GM18951 (cell line): ENCODE data around the gene MCF2L2.

Experiments
- POLR2A ChIP-seq: IDR thresholded peaks from 4 replicates; pipeline ENCODE4 v1.6.1; 2011; ENCODE audit warnings: mild to moderate bottlenecking; ENCODE audit not compliant: insufficient read length, insufficient read depth; ENCODE audit errors: extremely low read depth
- in situ Hi-C: fragments of 300-500 bp; cut with MboI; formaldehyde crosslinking; loops from one replicate; pipeline ENCODE4 v1.12.0; 2022; ENCODE audit warnings: low sequenced_read_pairs, mixed read lengths, inconsistent platforms; ENCODE audit not compliant: unreplicated experiment

Gene MCF2L2

DNA sequence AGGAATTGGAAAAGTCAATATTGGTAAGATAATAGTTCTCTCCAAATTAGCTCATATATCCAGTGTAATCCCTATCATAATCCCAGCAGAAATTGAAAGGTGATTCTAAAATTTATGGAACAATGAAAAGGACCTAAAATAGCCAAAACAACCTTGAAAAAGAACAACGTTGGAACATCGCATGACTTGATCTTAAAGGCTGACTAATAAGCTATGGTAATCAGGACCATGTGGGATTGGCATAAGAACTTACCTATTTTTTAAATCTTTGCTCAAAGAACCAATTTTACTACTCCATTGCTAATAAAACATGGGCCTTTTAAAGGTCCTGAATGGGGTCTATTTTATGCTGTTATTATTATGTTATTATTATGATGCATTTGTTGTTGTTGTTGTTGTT lies 134.5 kb downstream of the MCF2L2 start:
- in situ Hi-C loops = no loop called here
- no peak for TF ChIP-seq POLR2A

DNA sequence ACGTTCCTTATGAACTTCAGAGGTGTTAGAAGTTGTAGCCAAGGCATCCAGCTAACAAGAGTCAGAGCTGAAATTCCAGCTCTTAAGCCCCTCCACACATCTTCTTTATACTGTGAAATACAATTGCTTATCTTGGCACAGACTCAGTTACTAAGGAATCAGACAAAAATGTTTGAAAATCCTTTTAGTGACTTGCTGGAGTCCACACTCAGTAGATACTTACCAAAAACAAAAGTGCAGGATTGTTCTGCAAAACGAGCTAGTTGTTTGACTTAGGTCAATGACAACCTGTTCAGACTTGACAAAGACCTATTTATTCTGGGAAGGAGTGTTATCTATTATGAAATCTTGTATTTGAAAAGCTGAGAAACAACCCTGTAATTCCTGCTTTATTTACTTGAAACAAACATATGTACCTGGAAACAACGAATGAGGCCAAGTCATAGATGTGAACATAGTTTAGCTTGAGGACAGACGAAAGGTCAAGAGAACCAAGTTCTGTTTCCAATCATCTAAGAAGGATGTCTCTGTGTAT lies 136.9 kb downstream of the MCF2L2 start:
- in situ Hi-C loops = no loop called here
- no peak for TF ChIP-seq POLR2A

DNA sequence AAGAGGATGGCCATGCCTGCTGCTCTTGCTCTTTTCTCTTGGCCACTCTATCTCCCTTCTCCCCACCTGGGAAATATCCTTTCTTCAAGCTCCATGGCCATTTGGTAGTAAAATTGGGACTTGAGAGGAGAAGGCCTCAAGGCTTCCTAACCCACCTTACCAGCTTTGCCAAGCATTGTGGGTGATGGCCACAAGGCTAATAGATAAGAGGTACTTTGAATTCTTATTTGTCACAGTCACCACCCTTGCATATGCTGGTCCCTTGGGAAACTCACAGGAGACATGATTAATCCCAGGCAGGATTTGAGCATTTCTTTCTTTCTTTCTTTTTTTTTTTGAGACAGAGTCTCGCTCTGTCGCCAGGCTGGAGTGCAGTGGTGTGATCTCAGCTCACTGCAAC lies 138.2 kb downstream of the MCF2L2 start:
- in situ Hi-C loops = no loop called here
- no peak for TF ChIP-seq POLR2A

DNA sequence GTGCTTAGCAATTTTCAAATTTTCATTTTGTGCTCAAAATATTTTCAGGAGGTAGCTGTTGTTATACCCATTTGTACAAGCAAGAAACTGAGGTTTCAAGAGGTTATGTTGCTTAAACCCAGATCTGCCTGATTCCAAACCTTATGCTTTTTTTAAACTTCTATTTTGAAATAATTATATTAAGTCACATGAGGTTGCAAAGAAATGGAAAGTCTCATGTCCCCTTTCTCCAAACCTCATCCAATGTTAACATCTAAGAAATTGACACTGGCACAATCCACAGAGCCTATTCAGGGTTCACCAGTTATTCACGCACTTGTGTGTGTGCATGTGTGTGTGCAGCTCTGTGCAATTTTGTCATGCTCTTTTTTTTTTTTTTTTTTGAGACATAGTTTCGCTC lies 140.3 kb downstream of the MCF2L2 start:
- no peak for TF ChIP-seq POLR2A
- in situ Hi-C loops = no loop called here

DNA sequence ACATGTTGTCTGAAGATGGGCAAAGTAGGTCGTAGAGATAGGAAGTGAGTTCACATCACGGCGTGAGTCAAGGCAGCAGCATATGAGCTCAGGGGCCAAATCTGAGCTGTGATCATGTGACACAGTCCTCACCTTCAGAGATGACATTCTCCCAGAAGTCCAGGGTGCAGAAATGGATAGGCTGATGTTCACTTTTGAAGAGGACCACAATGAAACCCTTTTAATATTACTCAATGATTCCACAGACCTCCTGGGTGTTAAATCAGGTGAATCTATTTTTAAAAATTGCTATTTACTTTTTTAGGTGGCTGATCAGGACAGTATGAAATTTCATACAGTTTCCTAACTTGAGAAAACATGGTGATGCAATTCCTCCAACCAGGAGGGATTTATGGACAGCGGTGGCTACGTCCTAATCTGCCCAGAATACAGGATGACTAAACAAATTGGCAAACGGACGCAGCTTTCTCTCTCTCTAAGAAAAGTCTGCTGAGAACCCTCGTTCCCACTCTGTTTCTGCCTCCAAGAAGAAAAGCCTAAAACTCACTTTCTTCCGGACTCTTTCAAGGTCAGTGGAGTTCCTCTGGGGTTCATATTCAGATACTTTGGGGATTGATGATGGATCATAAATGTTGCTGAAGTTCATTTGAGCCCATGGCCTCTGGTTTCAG lies 141.0 kb downstream of the MCF2L2 start:
- in situ Hi-C loops = no loop called here
- TF ChIP-seq POLR2A = no peak

DNA sequence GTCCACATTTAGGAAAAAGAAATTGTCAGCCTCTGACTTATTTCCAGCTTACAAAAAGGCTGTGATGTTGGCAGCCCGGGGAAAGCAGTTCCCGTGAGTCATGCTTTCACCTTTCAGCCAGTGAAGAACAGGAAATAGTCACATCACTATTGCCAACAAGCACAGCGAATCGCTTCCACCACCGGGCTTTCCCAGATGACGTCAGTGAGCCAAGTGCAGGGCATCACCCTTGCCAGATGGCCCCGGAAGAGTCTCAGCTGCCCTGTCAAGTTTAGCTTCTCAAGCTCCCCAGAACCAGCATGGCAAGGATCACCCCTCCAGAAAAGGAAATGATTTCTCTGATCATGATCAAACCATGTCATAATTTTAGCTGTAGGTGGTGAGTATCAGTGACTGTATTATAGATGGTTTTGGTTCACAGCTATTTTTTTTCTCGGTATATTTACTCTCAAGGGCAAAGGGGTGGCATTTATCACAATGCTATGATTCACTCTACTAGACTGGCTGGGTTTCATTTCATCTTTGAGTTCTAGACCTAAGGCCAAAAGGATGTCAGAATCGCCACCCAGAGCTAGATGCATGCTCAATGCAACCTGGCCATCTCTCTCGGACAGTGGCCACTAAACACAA lies 142.5 kb downstream of the MCF2L2 start:
- peak; percentile 32 for TF ChIP-seq POLR2A
- in situ Hi-C loops = no loop called here

DNA sequence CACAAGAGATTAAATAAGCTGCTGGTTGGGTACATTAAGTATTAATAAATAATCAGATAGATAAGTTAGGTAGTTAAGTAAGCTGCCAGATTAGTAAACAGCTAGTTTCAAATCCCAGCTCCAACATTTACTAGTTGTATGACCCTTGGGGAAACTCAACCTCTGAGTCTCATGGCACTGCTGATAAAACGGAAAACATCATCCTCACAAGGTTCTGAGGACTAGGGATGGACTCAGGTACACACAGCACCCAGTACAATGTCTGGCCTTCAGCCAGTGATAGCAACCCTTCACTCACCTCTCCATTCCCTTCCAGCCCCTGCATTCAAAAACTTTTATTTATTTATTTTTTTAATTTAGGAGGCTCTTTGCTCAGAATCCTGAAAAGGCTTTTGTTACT lies 143.1 kb downstream of the MCF2L2 start:
- in situ Hi-C loops = no loop called here
- TF ChIP-seq POLR2A = no peak

DNA sequence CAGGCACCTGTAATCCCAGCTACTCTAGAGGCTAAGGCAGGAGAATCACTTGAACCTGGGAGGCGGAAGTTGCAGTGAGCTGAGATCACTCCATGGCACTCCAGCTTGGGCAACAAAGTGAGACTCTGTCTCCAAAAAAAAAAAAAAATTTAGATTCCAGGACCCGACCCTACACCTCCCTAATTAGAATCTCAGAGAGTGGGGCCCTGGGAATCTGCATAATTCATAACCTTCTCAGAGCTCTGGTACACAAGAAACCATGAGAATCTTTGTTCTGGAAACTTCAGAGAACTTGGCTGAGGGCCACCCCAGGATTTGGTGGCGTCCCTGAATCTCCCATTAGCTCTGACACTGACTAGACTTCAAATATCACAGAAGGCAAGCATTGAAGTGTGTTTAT lies 143.8 kb downstream of the MCF2L2 start:
- no peak for TF ChIP-seq POLR2A
- in situ Hi-C loops = no loop called here

DNA sequence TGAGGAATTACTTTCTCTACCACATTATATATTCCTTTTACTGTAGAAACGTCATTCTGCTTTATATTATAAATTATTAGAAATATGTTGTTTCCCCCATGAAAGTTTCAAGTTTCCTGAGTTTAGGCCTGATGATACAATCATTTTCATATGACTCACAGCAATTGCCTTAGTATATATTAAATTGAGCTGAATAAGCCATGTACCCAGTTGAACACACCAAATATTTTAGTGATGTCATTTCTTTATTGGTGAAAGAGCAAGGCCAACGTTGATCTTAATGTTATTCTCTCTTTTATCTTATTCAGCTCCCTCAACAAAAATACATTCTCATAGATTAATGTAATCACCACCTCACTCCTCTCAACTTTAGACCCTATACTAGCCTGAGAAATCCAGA lies 144.5 kb downstream of the MCF2L2 start:
- TF ChIP-seq POLR2A = no peak
- in situ Hi-C loops = no loop called here

DNA sequence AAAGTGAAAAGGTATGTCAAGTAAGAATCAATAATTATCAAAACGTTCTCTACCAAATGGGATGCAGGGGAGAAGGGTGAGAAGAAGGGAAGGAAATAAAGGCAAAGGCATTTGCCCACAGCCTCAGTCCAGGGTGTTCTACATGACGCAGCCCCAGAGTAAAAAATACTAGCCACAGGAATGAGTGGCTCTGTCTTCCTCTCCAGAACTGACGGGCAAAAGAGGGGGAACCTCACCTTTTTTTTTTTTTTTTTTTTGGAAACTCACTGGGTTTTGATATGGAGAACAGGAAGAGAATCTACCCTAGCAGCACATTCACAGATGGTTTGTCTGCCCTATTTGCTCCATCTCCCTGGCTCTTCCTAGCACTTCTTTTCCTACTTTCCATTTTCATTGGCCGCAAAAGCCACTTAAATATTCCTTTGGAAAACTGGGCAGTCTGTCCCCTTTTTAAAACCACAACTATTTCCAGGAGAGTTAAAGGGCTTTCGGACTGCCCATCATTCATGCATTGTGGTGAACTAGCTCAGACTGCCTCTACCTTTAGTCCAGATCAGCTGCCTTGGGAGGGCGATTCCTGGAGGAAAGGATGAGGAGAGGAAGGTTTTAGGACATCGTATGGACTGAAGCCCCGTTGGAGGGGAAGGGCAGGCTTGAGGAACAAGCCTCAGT lies 147.2 kb downstream of the MCF2L2 start:
- TF ChIP-seq POLR2A = no peak
- in situ Hi-C loops = no loop called here

DNA sequence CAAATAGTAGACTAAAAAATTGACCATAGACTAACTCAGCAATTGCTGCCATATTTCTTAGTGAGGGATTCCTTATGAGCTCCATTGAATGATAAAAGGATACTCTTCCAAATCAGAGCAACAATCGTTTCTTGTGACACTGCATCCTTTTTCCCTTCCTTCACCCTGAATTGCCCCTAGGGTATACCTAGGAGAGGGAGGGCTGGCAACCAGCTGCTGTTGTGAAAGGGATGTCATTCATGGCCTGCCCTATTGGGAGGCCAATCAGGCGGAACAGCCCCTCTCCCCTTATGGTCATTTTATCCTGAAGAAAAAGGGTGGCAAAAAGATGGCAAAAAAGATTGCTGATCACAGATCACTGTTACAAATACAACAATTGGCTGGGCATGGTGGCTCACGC lies 149.0 kb downstream of the MCF2L2 start:
- TF ChIP-seq POLR2A = no peak
- in situ Hi-C loops = no loop called here

DNA sequence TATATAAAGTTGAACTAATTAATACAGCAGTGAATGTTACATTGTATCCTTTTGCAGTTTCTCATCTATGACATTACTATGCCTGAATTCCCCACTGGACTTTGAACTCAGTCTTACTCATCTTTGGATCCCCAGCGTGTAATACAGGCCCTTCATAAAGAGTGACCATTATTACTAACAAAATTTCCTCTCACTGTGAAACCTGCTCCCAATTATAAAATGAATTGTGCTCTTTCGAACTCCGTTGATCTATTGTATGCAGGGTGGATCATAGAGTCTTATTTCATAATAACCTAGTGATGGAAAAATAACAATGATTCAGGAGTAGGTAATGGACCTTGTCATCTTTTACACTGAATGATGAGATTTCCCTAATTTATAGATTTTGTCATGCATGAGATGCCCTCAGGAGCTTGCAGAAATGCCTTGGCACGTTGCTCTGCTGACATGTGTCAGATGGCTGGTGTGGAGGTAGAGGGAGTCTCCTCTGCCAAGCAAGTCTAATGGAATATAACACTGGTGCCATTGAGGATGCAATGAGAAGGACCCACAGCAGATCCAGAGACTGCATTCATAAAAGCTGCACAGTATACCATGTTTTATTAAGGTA lies 149.8 kb downstream of the MCF2L2 start:
- in situ Hi-C loops = no loop called here
- no peak for TF ChIP-seq POLR2A

DNA sequence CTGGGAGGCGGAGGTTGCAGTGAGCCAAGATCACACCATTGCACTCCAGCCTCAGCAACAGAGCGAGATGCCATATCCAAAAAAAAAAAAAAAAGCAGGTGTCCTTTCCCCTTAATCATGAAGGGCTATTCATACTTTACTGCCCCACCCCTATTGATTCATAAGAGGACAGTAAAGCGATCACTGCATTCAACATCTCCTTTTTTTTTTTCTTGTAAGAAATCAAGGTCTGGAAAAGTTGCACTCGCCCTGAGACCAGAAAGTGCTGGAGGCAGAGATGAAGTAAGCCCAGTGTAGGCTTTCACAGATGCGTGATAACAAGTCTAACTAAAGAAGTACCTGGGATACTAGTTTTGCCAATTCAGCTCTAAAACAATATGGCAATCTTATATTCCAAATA lies 151.2 kb downstream of the MCF2L2 start:
- in situ Hi-C loops = no loop called here
- TF ChIP-seq POLR2A = no peak
